H9 (cell line): ENCODE data around the gene CPSF6. TPM values are rescaled to one million over a fixed set of nuclear protein-coding genes. Genes with fewer than 3 reads are reported as not detected.

Source experiments
- DNase-seq: peaks from one replicate; pipeline ENCODE4 v3.0.0-alpha.2; 2017
- H2AFZ ChIP-seq: one replicate; pipeline ENCODE4 v1.6.1; 2013; ENCODE audit warnings: mild to moderate bottlenecking, low read length, control low read depth, moderate library complexity
- H2AK5ac ChIP-seq: 2 replicates; pipeline ENCODE4 v1.6.1; 2013; ENCODE audit warnings: low read length, control low read depth, mixed read lengths; ENCODE audit not compliant: insufficient read length
- H2BK120ac ChIP-seq: one replicate; pipeline ENCODE4 v1.6.1; 2013; ENCODE audit warnings: low read depth, mild to moderate bottlenecking, low read length, control low read depth, inconsistent platforms; ENCODE audit not compliant: poor library complexity, severe bottlenecking
- H2BK12ac ChIP-seq: 2 replicates; pipeline ENCODE4 v1.6.1; 2013; ENCODE audit warnings: low read length, control low read depth, mixed read lengths, low read depth; ENCODE audit not compliant: insufficient read length
- H2BK15ac ChIP-seq: 2 replicates; pipeline ENCODE4 v1.6.1; 2013; ENCODE audit warnings: low read depth, low read length, control low read depth
- H2BK20ac ChIP-seq: one replicate; pipeline ENCODE4 v1.6.1; 2013; ENCODE audit warnings: low read depth, mild to moderate bottlenecking, low read length, control low read depth, inconsistent platforms; ENCODE audit not compliant: poor library complexity, severe bottlenecking
- H2BK5ac ChIP-seq: 2 replicates; pipeline ENCODE4 v1.6.1; 2013; ENCODE audit warnings: low read length, control low read depth, mixed read lengths; ENCODE audit not compliant: insufficient read length
- H3K14ac ChIP-seq: 2 replicates; pipeline ENCODE4 v1.6.1; 2013; ENCODE audit warnings: low read length, control low read depth; ENCODE audit not compliant: insufficient read depth
- H3K18ac ChIP-seq: 2 replicates; pipeline ENCODE4 v1.6.1; 2013; ENCODE audit warnings: low read depth, mild to moderate bottlenecking, mixed read lengths, low read length, control low read depth; ENCODE audit not compliant: insufficient read length
- H3K23ac ChIP-seq: 2 replicates; pipeline ENCODE4 v1.6.1; 2013; ENCODE audit warnings: low read length, control low read depth, mixed read lengths, low read depth; ENCODE audit not compliant: insufficient read length
- H3K23me2 ChIP-seq: 2 replicates; pipeline ENCODE4 v1.6.1; 2013; ENCODE audit warnings: low read depth, mild to moderate bottlenecking, mixed read lengths, low read length, control low read depth; ENCODE audit not compliant: insufficient read length, poor library complexity, severe bottlenecking
- H3K27ac ChIP-seq: 2 replicates; pipeline ENCODE4 v1.5.1; 2013; ENCODE audit warnings: low read length, control low read depth, mixed read lengths, low read depth; ENCODE audit not compliant: insufficient read length
- H3K27me3 ChIP-seq: 2 replicates; pipeline ENCODE4 v1.6.1; 2013; ENCODE audit warnings: low read length, control low read depth, inconsistent platforms; ENCODE audit not compliant: insufficient read depth
- H3K4ac ChIP-seq: 2 replicates; pipeline ENCODE4 v1.6.1; 2013; ENCODE audit warnings: low read depth, mild to moderate bottlenecking, control low read depth, inconsistent platforms, low read length, moderate library complexity
- H3K4me1 ChIP-seq: 2 replicates; pipeline ENCODE4 v1.6.1; 2013; ENCODE audit warnings: low read length, control low read depth, inconsistent platforms; ENCODE audit not compliant: insufficient read depth
- H3K4me2 ChIP-seq: 2 replicates; pipeline ENCODE4 v1.6.1; 2013; ENCODE audit warnings: low read length, control low read depth, mixed read lengths; ENCODE audit not compliant: insufficient read length, insufficient read depth
- H3K56ac ChIP-seq: 2 replicates; pipeline ENCODE4 v1.6.1; 2013; ENCODE audit warnings: low read depth, mild to moderate bottlenecking, mixed read lengths, low read length, control low read depth; ENCODE audit not compliant: insufficient read length
- H3K79me1 ChIP-seq: 2 replicates; pipeline ENCODE4 v1.6.1; 2013; ENCODE audit warnings: low read depth, mild to moderate bottlenecking, moderate library complexity, low read length, control low read depth, inconsistent platforms; ENCODE audit not compliant: insufficient read depth, poor library complexity, severe bottlenecking
- H3K79me2 ChIP-seq: 2 replicates; pipeline ENCODE4 v1.6.1; 2013; ENCODE audit warnings: low read length, control low read depth, inconsistent platforms; ENCODE audit not compliant: insufficient read depth
- H3K9ac ChIP-seq: 2 replicates; pipeline ENCODE4 v1.6.1; 2013; ENCODE audit warnings: low read length, control low read depth, mixed read lengths; ENCODE audit not compliant: insufficient read length; ENCODE audit errors: extremely low read depth
- H3K9me3 ChIP-seq: one replicate; pipeline ENCODE4 v1.6.1; 2013; ENCODE audit warnings: low read depth, low read length, inconsistent platforms; ENCODE audit not compliant: control insufficient read depth
- H3T11ph ChIP-seq: one replicate; pipeline ENCODE4 v1.6.1; 2013; ENCODE audit warnings: mild to moderate bottlenecking, low read length, control low read depth, inconsistent platforms
- H4K20me1 ChIP-seq: one replicate; pipeline ENCODE4 v1.6.1; 2013; ENCODE audit not compliant: control insufficient read depth, insufficient read length, insufficient read depth
- H4K5ac ChIP-seq: 2 replicates; pipeline ENCODE4 v1.6.1; 2013; ENCODE audit warnings: low read depth, mild to moderate bottlenecking, mixed read lengths, low read length, control low read depth; ENCODE audit not compliant: insufficient read length
- H4K8ac ChIP-seq: replicated peaks from 2 replicates; pipeline ENCODE4 v1.6.1; 2013; ENCODE audit warnings: low read length, control low read depth, mixed read lengths, low read depth; ENCODE audit not compliant: insufficient read length
- H4K91ac ChIP-seq: 2 replicates; pipeline ENCODE4 v1.6.1; 2013; ENCODE audit warnings: low read depth, mild to moderate bottlenecking, moderate library complexity, mixed read lengths, low read length, control low read depth; ENCODE audit not compliant: insufficient read length
- H3K27ac Mint-ChIP-seq, 3 experiments: 2 replicates in 2 of 3; 3 replicates in 1 of 3; pipeline ENCODE4 v1.8.0; 2020 to 2021; ENCODE audit warnings: mixed read lengths in 3 of 3, mild to moderate bottlenecking in 1 of 3, moderate library complexity in 1 of 3
- H3K27me3 Mint-ChIP-seq: 2 replicates; pipeline ENCODE4 v1.8.0; 2021; ENCODE audit warnings: low read depth, mild to moderate bottlenecking, moderate library complexity, mixed read lengths
- H3K36me3 Mint-ChIP-seq, 3 experiments: 2 replicates in 2 of 3; 3 replicates in 1 of 3; pipeline ENCODE4 v1.8.0; 2020 to 2021; ENCODE audit warnings: low read depth in 3 of 3, mixed read lengths in 3 of 3; ENCODE audit not compliant: insufficient read depth in 1 of 3
- H3K4me1 Mint-ChIP-seq, 2 experiments: 2 replicates each; pipeline ENCODE4 v1.8.0; 2020; ENCODE audit warnings: mixed read lengths in 2 of 2
- H3K4me3 Mint-ChIP-seq, 2 experiments: 2 replicates in 1 of 2; 3 replicates in 1 of 2; pipeline ENCODE4 v1.8.0; 2020 to 2021; ENCODE audit warnings: mild to moderate bottlenecking in 2 of 2, mixed read lengths in 2 of 2, moderate library complexity in 1 of 2
- H3K9me3 Mint-ChIP-seq, 2 experiments: 2 replicates in 1 of 2; 3 replicates in 1 of 2; pipeline ENCODE4 v1.8.0; 2020; ENCODE audit warnings: mild to moderate bottlenecking in 2 of 2, mixed read lengths in 2 of 2, moderate library complexity in 1 of 2
- WGBS: extraction: QIAGEN DNeasy Blood & Tissue Kit; methylation state at CpG from one replicate; pipeline ENCODE4 v1.1.7; 2013; ENCODE audit warnings: missing lambda C conversion rate, low lambda C conversion rate, mixed read lengths; ENCODE audit not compliant: insufficient read length; ENCODE audit errors: extremely low coverage; 5-methylcytosine and 5-hydroxymethylcytosine counted together
- total RNA-seq: library from RNA; stranded (reverse); gene quantifications from 2 replicates; pipeline ENCODE4 v1.2.1, GENCODE V29; 2021
- TF ChIP-seq, protein P1 (sequence below): fragments of 200-600 bp; sonication (generic); conservative IDR thresholded peaks from 3 replicates; pipeline ENCODE4 v1.8.0; 2021; ENCODE audit warnings: antibody characterized with exemption, mild to moderate bottlenecking

Gene CPSF6
- total RNA-seq, 1 experiment from 2014 or later, result 183 TPM

DNA sequence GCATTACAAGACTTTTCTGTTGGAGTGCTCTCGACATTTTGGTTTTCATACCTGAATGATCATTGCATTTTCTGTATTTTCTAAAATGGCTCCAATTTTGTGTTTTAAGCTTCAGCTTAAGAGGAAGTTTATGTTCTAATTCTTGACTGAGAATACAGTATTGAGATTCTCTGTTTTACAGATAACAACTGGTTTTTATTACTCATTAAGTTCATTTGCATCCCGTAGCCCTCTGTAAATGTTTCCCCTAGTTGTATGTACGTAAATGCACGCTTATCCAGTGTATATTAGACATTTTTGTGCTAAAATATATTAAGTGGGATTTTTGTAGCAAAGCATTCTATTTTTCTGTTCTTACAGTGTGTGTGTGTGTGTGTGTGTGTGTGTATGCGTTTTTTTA is 33.1 kb downstream of the CPSF6 start:
- WGBS, result no CpG with 5 or more reads among the region's 5 CpGs
- Histone ChIP-seq H3K79me2 (no peaks in the 10 kb centered on the region), H4K91ac (no peak overlapping the region), H3K9me3 (no peaks in the 10 kb centered on the region), H3K18ac (no peak overlapping the region), H2AK5ac (no peak overlapping the region), H3T11ph (no peak overlapping the region), H2BK12ac (no peak overlapping the region), H3K4me2 (no peak overlapping the region), H3K4ac (no peak overlapping the region), H3K4me1 (no peaks in the 10 kb centered on the region), H3K14ac (no peak overlapping the region), H2BK120ac (no peak overlapping the region), H3K23ac (no peak overlapping the region), H3K23me2 (no peaks in the 10 kb centered on the region), H3K56ac (no peak overlapping the region), H3K27ac (no peak overlapping the region), H4K5ac (no peak overlapping the region), H2AFZ (no peak overlapping the region), H2BK5ac (no peak overlapping the region), H2BK20ac (no peak overlapping the region), H4K8ac (no peak overlapping the region), H4K20me1 (no peaks in the 10 kb centered on the region), H3K27me3 (no peaks in the 10 kb centered on the region), H3K9ac (no peak overlapping the region), H3K79me1 (no peaks in the 10 kb centered on the region), H2BK15ac (no peak overlapping the region)
- TF ChIP-seq, protein P1, sequence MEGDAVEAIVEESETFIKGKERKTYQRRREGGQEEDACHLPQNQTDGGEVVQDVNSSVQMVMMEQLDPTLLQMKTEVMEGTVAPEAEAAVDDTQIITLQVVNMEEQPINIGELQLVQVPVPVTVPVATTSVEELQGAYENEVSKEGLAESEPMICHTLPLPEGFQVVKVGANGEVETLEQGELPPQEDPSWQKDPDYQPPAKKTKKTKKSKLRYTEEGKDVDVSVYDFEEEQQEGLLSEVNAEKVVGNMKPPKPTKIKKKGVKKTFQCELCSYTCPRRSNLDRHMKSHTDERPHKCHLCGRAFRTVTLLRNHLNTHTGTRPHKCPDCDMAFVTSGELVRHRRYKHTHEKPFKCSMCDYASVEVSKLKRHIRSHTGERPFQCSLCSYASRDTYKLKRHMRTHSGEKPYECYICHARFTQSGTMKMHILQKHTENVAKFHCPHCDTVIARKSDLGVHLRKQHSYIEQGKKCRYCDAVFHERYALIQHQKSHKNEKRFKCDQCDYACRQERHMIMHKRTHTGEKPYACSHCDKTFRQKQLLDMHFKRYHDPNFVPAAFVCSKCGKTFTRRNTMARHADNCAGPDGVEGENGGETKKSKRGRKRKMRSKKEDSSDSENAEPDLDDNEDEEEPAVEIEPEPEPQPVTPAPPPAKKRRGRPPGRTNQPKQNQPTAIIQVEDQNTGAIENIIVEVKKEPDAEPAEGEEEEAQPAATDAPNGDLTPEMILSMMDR, result no peak
- H3K27ac Mint-ChIP-seq, result no peak overlapping the region
- peaks cover 2 to 36% (median 31%) of the 10 kb centered on the region in 3 experiments; a peak in 5 of 7 replicates for H3K36me3 Mint-ChIP-seq
- DNase-seq, result no peak
- H3K4me3 Mint-ChIP-seq, result no peak overlapping the region
- H3K4me1 Mint-ChIP-seq, result no peaks in the 10 kb centered on the region
- H3K27me3 Mint-ChIP-seq, result no peaks in the 10 kb centered on the region
- H3K9me3 Mint-ChIP-seq, result no peaks in the 10 kb centered on the region
